Mesothelial cell of epicardium (in vitro differentiated cells): ENCODE data around the gene FAM117B. TPM values are rescaled to one million over a fixed set of nuclear protein-coding genes. Genes with fewer than 3 reads are reported as not detected.
A peak's percentile ranks its signal among the peaks of the same experiment; 100 is the strongest.

Source experiments
- DNase-seq, 2 experiments: peaks; one replicate each; pipeline ENCODE4 v3.0.0; 2021; ENCODE audit warnings: low spot score in 2 of 2; ENCODE audit not compliant: unreplicated experiment in 2 of 2
- H3K27ac Mint-ChIP-seq: 2 replicates; pipeline ENCODE4 v1.8.0; 2021; ENCODE audit warnings: mixed read lengths
- H3K27me3 Mint-ChIP-seq: 2 replicates; pipeline ENCODE4 v1.8.0; 2021; ENCODE audit warnings: low read depth, mixed read lengths
- H3K36me3 Mint-ChIP-seq: 2 replicates; pipeline ENCODE4 v1.8.0; 2021; ENCODE audit warnings: mixed read lengths
- H3K4me1 Mint-ChIP-seq: 2 replicates; pipeline ENCODE4 v1.8.0; 2021; ENCODE audit warnings: mixed read lengths
- H3K4me3 Mint-ChIP-seq: 2 replicates; pipeline ENCODE4 v1.8.0; 2021; ENCODE audit warnings: mild to moderate bottlenecking, moderate library complexity, mixed read lengths
- H3K9me3 Mint-ChIP-seq: 2 replicates; pipeline ENCODE4 v1.8.0; 2021; ENCODE audit warnings: mixed read lengths
- CTCF ChIP-seq: fragments of 200-600 bp; sonication (generic); IDR thresholded peaks from one replicate; pipeline ENCODE4 v1.5.0; 2021; ENCODE audit warnings: antibody characterized with exemption; ENCODE audit not compliant: unreplicated experiment
- total RNA-seq: library from RNA; stranded (reverse); gene quantifications from 3 replicates; pipeline ENCODE4 v1.2.1, GENCODE V29; 2021

FAM117B gene
- 29.2 to 30.3 TPM (median 29.5 TPM) in 3 replicates for total RNA-seq

GRCh38 chr2:202634556-202635427 is at the start of gene FAM117B:
Gene FAM117B, plus strand, starts transcription at chr2:202634969. Its CDS starts 219 bp downstream, at chr2:202635188.
- peaks cover 4% of the 10 kb centered on the region for H3K36me3 Mint-ChIP-seq
- H3K4me1 Mint-ChIP-seq, result peaks cover 28% of the 10 kb centered on the region
- peak within 1 kb of the TSS; percentile 98 for H3K27ac Mint-ChIP-seq
- no peaks in the 10 kb centered on the region for H3K27me3 Mint-ChIP-seq
- no peak for TF ChIP-seq CTCF
- DNase-seq, result peak; percentile 96
- no peaks in the 10 kb centered on the region for H3K9me3 Mint-ChIP-seq
- peak within 1 kb of the TSS; percentile 96 for H3K4me3 Mint-ChIP-seq

GRCh38 chr2:202588647-202589581 is 45.9 kb upstream of the FAM117B start:
- H3K27ac Mint-ChIP-seq, result no peak overlapping the region
- DNase-seq, result peak; percentile 45 to 66
- peaks cover 10% of the 10 kb centered on the region for H3K4me1 Mint-ChIP-seq
- H3K36me3 Mint-ChIP-seq, result no peaks in the 10 kb centered on the region
- H3K9me3 Mint-ChIP-seq, result peaks cover 3% of the 10 kb centered on the region
- peak overlapping the region; percentile 55 for H3K4me3 Mint-ChIP-seq
- H3K27me3 Mint-ChIP-seq, result no peaks in the 10 kb centered on the region
- TF ChIP-seq CTCF, result peak; percentile 93

- TF ChIP-seq CTCF, result no peak
- Mint-ChIP-seq H3K27ac (no peak overlapping the region), H3K4me1 (peaks cover 10% of the 10 kb centered on the region), H3K9me3 (no peaks in the 10 kb centered on the region), H3K4me3 (no peak overlapping the region), H3K27me3 (no peaks in the 10 kb centered on the region), H3K36me3 (no peaks in the 10 kb centered on the region)
- DNase-seq, result no peak
Observed at GRCh38 chr2:202589582-202589949, 45.2 kb upstream of the FAM117B start.

- H3K27me3 Mint-ChIP-seq, result no peaks in the 10 kb centered on the region
- H3K4me1 Mint-ChIP-seq, result peaks cover 10% of the 10 kb centered on the region
- no peak overlapping the region for H3K4me3 Mint-ChIP-seq
- no peak for TF ChIP-seq CTCF
- DNase-seq, result no peak
- H3K27ac Mint-ChIP-seq, result no peak overlapping the region
- H3K9me3 Mint-ChIP-seq, result no peaks in the 10 kb centered on the region
- H3K36me3 Mint-ChIP-seq, result no peaks in the 10 kb centered on the region
Observed at GRCh38 chr2:202592566-202592965, 42.2 kb upstream of the FAM117B start.

- H3K27ac Mint-ChIP-seq, result no peak overlapping the region
- H3K27me3 Mint-ChIP-seq, result no peaks in the 10 kb centered on the region
- no peak for TF ChIP-seq CTCF
- H3K4me3 Mint-ChIP-seq, result no peak overlapping the region
- no peak for DNase-seq
- no peaks in the 10 kb centered on the region for H3K36me3 Mint-ChIP-seq
- H3K4me1 Mint-ChIP-seq, result no peaks in the 10 kb centered on the region
- no peaks in the 10 kb centered on the region for H3K9me3 Mint-ChIP-seq
Observed at GRCh38 chr2:202599105-202599504, 35.7 kb upstream of the FAM117B start.
